Prostate gland (tissue), 2 donors: Measurements from ENCODE around the gene POMGNT2. TPM values are rescaled to one million over a fixed set of nuclear protein-coding genes. Genes with fewer than 3 reads are reported as not detected.

Experiments
- DNase-seq: peaks from one replicate; pipeline ENCODE4 v3.0.0-alpha.2; 2019; ENCODE audit warnings: low spot score
- H3K27ac ChIP-seq, 2 donors: fragments of 200-600 bp; sonication (generic); 2 replicates each; pipeline ENCODE4 v1.5.1; 2017 to 2019
- H3K27me3 ChIP-seq: fragments of 200-600 bp; sonication (generic); replicated peaks from 2 replicates; pipeline ENCODE4 v1.5.1; 2019; ENCODE audit not compliant: insufficient read depth
- H3K36me3 ChIP-seq, 2 donors: fragments of 200-600 bp; sonication (generic); 1 replicate in 1 of 2; 2 replicates in 1 of 2; pipeline versions ENCODE4 v1.5.1 to v1.8.1; 2017 to 2019
- H3K4me1 ChIP-seq: fragments of 200-600 bp; sonication (generic); replicated peaks from 2 replicates; pipeline ENCODE4 v1.5.1; 2019
- H3K4me3 ChIP-seq, 2 donors: fragments of 200-600 bp; sonication (generic); 2 replicates each; pipeline ENCODE4 v1.5.1; 2017 to 2019
- H3K9me3 ChIP-seq: fragments of 200-600 bp; sonication (generic); 2 replicates; pipeline ENCODE4 v1.5.1; 2017
- CTCF ChIP-seq, 4 experiments: fragments of 200-600 bp in 2 of 4; fragments of 450-650 bp in 2 of 4; sonication (generic) in 2 of 4; IDR thresholded peaks; 1 replicate in 3 of 4; 2 replicates in 1 of 4; pipeline ENCODE4 v1.5.1; 2016 to 2019; ENCODE audit warnings: antibody characterized with exemption in 4 of 4, mild to moderate bottlenecking in 2 of 4, moderate library complexity in 2 of 4
- POLR2A ChIP-seq: fragments of 450-650 bp; IDR thresholded peaks from one replicate; pipeline ENCODE4 v1.6.1; 2016; ENCODE audit warnings: antibody characterized with exemption, mild to moderate bottlenecking
- POLR2AphosphoS5 ChIP-seq: sonication (generic); formaldehyde crosslinking; IDR thresholded peaks from one replicate; pipeline ENCODE4 v1.6.1; 2017; ENCODE audit warnings: antibody characterized with exemption
- WGBS: methylation state at CpG from one replicate; pipeline ENCODE4 v1.1.5; 2018; 5-methylcytosine and 5-hydroxymethylcytosine counted together
- intact Hi-C: fragments of 100-400 bp; cut with DNase I; formaldehyde crosslinking; loops from one replicate; pipeline ENCODE4 v1.14.2; 2022
- total RNA-seq, 2 donors: library from RNA; depleted of rRNA; stranded (reverse); fragments of >200 nt; gene quantifications; one replicate each; pipeline ENCODE4 v1.1.0, GENCODE V29; 2016

The POMGNT2 gene
- total RNA-seq, 2 donors from 2014 or later = 20.7 to 46.5 TPM

GRCh38 chr3:43063114-43063513 lies 42.8 kb downstream of the POMGNT2 start:
- no peak for DNase-seq
- H3K36me3 ChIP-seq = no peaks in the 10 kb centered on the region
- WGBS = 79% methylated on average over 5 of the region's 5 CpGs
- H3K27ac ChIP-seq = no peak overlapping the region
- no peak overlapping the region for H3K4me3 ChIP-seq
- H3K4me1 ChIP-seq = no peaks in the 10 kb centered on the region
- TF ChIP-seq POLR2AphosphoS5 (no peak), POLR2A (no peak), CTCF (IDR thresholded peaks at IDR 0.05) (no peak)
- no peaks in the 10 kb centered on the region for H3K9me3 ChIP-seq
- intact Hi-C loops = no loop called here
- no peaks in the 10 kb centered on the region for H3K27me3 ChIP-seq

- H3K9me3 ChIP-seq = no peaks in the 10 kb centered on the region
- no peak for TF ChIP-seq POLR2AphosphoS5
- TF ChIP-seq POLR2A = no peak
- no peak for TF ChIP-seq CTCF (IDR thresholded peaks at IDR 0.05)
- H3K36me3 ChIP-seq = no peaks in the 10 kb centered on the region
- H3K4me3 ChIP-seq = no peak overlapping the region
- 67% methylated on average over 8 of the region's 8 CpGs for WGBS
- no peaks in the 10 kb centered on the region for H3K4me1 ChIP-seq
- intact Hi-C loops = no loop called here
- no peak overlapping the region for H3K27ac ChIP-seq
- H3K27me3 ChIP-seq = no peaks in the 10 kb centered on the region
- DNase-seq = no peak
These were observed 43.3 kb downstream of the POMGNT2 start for GRCh38 chr3:43062564-43063040.

GRCh38 chr3:43062040-43062563 lies 43.8 kb downstream of the POMGNT2 start:
- H3K4me3 ChIP-seq = no peak overlapping the region
- H3K27ac ChIP-seq = no peak overlapping the region
- H3K4me1 ChIP-seq = no peaks in the 10 kb centered on the region
- H3K36me3 ChIP-seq = no peaks in the 10 kb centered on the region
- no peak for DNase-seq
- H3K27me3 ChIP-seq = no peaks in the 10 kb centered on the region
- 92% methylated on average over 5 of the region's 5 CpGs for WGBS
- no peaks in the 10 kb centered on the region for H3K9me3 ChIP-seq
- intact Hi-C loops = no loop called here
- TF ChIP-seq POLR2AphosphoS5 (no peak), POLR2A (no peak), CTCF (IDR thresholded peaks at IDR 0.05) (no peak)

- DNase-seq = no peak
- no peaks in the 10 kb centered on the region for H3K27me3 ChIP-seq
- H3K4me1 ChIP-seq = no peaks in the 10 kb centered on the region
- intact Hi-C loops = no loop called here
- no peak for TF ChIP-seq CTCF (IDR thresholded peaks at IDR 0.05)
- no peaks in the 10 kb centered on the region for H3K36me3 ChIP-seq
- WGBS = 82% methylated on average over 8 of the region's 8 CpGs
- H3K4me3 ChIP-seq = no peak overlapping the region
- no peaks in the 10 kb centered on the region for H3K9me3 ChIP-seq
- H3K27ac ChIP-seq = no peak overlapping the region
These were observed 44.6 kb downstream of the POMGNT2 start for GRCh38 chr3:43061101-43061895.

GRCh38 chr3:43059456-43059855 lies 46.4 kb downstream of the POMGNT2 start:
- TF ChIP-seq CTCF (IDR thresholded peaks at IDR 0.05) (no peak), POLR2A (no peak), POLR2AphosphoS5 (no peak)
- no peaks in the 10 kb centered on the region for H3K27me3 ChIP-seq
- intact Hi-C loops = no loop called here
- H3K4me1 ChIP-seq = no peaks in the 10 kb centered on the region
- H3K36me3 ChIP-seq = no peaks in the 10 kb centered on the region
- no peak for DNase-seq
- H3K4me3 ChIP-seq = no peak overlapping the region
- WGBS = 97% methylated on average over 1 of the region's 1 CpG
- H3K27ac ChIP-seq = no peak overlapping the region
- H3K9me3 ChIP-seq = no peaks in the 10 kb centered on the region
